GM12872 (cell line): Measurements from ENCODE around the gene STK17A.

Experiments
- CTCF ChIP-seq: IDR thresholded peaks from 3 replicates; pipeline ENCODE4 v1.5.1; 2011; ENCODE audit warnings: low read depth, mild to moderate bottlenecking, low read length, moderate library complexity; ENCODE audit not compliant: insufficient read depth

The STK17A gene

GRCh38 chr7:43669286-43670081, 86.6 kb downstream of the STK17A start:
- TF ChIP-seq CTCF, result no peak

GRCh38 chr7:43671521-43671920, 88.6 kb downstream of the STK17A start:
- TF ChIP-seq CTCF, result no peak

- no peak for TF ChIP-seq CTCF
Observed at GRCh38 chr7:43674559-43675436, 91.9 kb downstream of the STK17A start.
